KG1 (cell line): Measurements from ENCODE around the gene GNG10.
"Not testable (repeated sequence)": the region's sequence is repeated elsewhere in the genome, so short reads cannot be mapped to it uniquely, and the experiment has no call there.

ENCODE experiments used
- DNase-seq: peaks from one replicate; lab custom pipeline; 2025; lab: John Stamatoyannopoulos, UW

The GNG10 gene

GRCh38 chr9:111661150-111661801, at the start of gene GNG10:
TSS of gene GNG10 (plus strand) at chr9:111661605. CDS start at chr9:111661635, 30 bp downstream.
- peak; percentile 23 for DNase-seq

DNA sequence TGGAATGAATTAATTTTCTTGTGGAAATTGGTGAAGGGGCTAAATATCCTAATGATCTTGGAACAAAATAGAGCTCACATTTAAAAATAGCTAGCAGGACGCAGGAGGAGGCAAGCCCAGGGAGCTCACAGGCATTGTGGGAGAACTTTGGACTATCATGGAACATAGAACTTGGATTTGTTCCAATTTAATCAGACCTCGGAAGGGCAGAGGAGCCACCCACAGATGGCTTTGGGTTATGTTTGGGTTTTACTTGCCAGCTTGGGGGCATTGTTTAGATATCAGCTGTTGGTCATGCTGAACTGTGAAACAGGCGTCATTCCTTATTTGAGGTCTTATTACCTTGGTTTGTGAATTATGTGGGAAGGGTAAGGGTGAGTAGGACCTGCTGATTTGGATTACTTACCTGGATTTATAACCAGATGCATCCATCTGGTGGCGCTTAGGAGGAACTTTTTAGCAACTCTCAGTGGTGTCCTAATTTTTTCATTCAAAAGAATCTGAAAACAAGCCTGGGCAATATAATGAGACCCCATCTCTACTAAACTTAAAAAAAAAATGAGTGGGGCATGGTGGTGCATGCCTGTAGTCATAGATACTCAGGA, 47.9 kb upstream of the GNG10 start:
- no peak for DNase-seq

GRCh38 chr9:111615928-111616327, 45.5 kb upstream of the GNG10 start:
- no peak for DNase-seq

- not testable (repeated sequence) for DNase-seq
Measured at GRCh38 chr9:111617349-111617748, 44.1 kb upstream of the GNG10 start.

GRCh38 chr9:111621895-111622480, 39.4 kb upstream of the GNG10 start:
- DNase-seq = no peak

- no peak for DNase-seq
Measured at GRCh38 chr9:111622626-111623025, 38.8 kb upstream of the GNG10 start.

- DNase-seq = no peak
Measured at GRCh38 chr9:111627260-111627963, 34.0 kb upstream of the GNG10 start.

- DNase-seq = no peak
Measured at GRCh38 chr9:111628411-111628810, 33.0 kb upstream of the GNG10 start.

- no peak for DNase-seq
Measured at GRCh38 chr9:111630182-111630963, 31.0 kb upstream of the GNG10 start.

DNA sequence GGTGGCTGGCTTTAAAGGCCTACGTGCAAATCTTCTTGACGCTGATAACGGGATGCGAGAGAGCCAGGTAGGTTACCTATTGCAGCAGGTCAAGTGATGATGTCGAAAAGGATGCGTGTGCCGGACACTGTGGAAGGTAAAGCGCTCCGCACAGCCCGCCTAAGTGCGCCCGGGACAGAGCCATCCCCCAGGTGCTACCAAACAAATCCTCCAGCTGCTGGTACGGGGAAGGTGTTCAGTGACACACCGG, 30.5 kb upstream of the GNG10 start:
- peak; percentile 83 for DNase-seq

GRCh38 chr9:111631214-111631971, 30.0 kb upstream of the GNG10 start, which contains the start of gene DNAJC25:
TSS of gene DNAJC25 (plus strand) at chr9:111631334. CDS start at chr9:111631408, 74 bp downstream.
- DNase-seq = no peak

GRCh38 chr9:111632060-111632459, 29.3 kb upstream of the GNG10 start:
- DNase-seq = no peak

DNA sequence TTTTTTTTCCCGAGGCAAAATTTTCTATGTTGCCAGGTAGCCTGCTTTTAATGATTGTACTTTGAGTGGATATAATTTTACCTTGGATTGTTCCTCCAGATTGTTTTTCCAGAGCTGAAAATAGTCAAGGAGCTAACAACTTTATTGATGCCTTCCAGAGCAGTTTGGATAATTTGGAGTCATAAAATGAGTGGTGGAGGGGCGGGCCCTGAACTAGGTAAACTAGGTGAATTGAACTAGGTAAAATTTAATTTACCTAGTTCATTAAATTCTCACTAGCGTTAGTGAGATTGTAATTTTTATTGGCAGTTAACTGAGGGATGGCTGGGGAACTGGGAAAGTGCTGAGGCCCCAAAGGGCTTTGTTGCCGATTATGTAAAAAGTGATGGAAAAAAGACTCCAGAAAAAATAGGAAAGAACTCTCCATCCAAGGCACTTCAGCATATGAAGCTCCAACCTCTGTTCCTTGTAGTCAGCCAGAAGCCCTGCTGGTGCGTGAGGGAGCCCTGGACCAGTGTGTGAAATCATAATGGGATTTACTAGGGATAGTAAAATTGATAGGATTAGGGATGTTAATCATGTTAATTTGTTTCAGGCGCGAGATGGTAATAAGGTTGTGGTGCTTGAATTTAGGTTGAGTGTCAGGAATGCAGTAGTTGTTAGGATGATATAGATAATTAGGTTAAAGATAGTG, 28.6 kb upstream of the GNG10 start:
- DNase-seq = no peak

DNA sequence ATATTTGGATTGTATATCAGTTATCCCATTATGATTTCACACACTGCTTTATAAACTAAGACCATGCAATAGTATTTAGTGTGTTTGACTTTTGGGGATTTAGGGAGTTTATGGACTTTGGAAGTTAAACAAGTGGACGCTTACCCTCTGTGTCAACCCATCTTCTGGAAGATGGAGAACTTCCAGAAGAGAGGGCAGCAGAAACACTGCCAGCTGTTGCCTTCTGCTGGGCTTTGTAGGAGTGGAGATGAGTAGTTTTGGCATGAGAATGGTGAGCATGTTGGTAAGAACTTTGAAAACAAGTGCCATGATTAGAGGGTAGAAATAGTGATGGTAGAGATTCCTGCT, 28.0 kb upstream of the GNG10 start:
- DNase-seq = no peak

DNA sequence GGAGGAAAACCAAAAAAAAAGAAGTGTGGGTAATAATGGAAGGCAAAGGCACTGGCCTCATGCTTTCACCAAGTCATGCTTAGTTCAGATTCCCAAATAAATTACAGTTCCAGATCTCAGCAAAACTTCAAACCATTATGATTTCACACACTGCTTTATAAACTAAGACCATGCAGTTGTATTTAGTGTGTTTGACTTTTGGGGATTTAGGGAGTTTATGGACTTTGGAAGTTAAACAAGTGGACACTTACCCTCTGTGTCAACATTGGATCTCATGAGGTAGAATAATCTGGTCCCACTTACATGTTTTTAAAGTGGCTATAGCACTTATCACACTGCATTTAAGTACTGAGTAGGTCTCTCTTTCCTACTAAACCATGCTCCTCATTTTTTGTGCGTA, 26.5 kb upstream of the GNG10 start:
- no peak for DNase-seq

- no peak for DNase-seq
Measured at GRCh38 chr9:111637421-111637950, 23.9 kb upstream of the GNG10 start.

- DNase-seq = no peak
Measured at GRCh38 chr9:111644195-111644772, 17.1 kb upstream of the GNG10 start.

DNA sequence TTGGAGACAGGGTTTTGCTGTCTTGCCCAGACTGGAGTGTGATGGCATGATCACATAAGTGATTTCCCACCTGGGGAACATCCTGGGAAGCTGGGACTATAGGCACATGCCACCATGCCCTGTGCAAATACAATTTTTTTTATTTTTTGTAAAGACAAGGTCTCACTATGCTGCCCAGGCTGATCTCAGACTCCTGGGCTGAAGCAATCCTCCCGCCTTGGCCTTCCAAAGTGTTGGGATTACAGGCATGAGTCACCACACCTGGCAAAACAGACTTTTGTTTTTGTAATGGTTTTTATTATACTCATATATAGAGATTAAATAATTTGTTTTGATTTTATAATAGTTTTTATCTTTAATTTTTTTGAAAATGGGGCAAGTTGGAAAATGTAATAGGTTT, 15.6 kb upstream of the GNG10 start:
- DNase-seq = no peak

DNA sequence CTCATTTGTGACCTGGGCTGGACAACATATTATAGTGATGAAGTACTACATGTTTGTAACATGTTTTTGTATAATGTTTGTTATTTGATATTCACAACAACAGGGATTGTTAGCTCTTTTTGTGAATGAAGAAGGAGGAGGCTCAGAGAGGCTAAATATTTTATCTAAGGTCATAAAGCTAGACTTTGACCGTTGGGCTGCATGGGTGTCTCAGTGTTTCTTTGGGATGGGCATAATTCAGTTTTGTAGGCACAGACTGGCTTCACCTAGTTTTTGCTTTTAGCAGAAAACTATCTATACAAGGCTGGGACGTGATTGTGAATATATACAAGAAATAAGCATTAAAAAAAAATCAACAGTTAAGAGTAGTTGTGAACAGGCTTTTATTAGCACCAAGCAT, 15.0 kb upstream of the GNG10 start:
- DNase-seq = no peak

- no peak for DNase-seq
Measured at GRCh38 chr9:111648066-111648465, 13.3 kb upstream of the GNG10 start.
